GM12878 (cell line): ENCODE results near the gene HEPACAM2. TPM values are rescaled to one million over a fixed set of nuclear protein-coding genes. Genes with fewer than 3 reads are reported as not detected.

ENCODE experiments used
- CEBPZ ChIP-seq: fragments of 150-350 bp; IDR thresholded peaks from 2 replicates; pipeline ENCODE4 v1.6.1; 2016; ENCODE audit warnings: low read depth, low read length
- CTCF ChIP-seq, 3 experiments: IDR thresholded peaks in 2 of 3; conservative IDR thresholded peaks in 1 of 3; 2 replicates each; pipeline ENCODE4 v1.5.1; 2011; ENCODE audit warnings: low read depth in 3 of 3, low read length in 3 of 3, mild to moderate bottlenecking in 3 of 3, control low read depth in 2 of 3, moderate library complexity in 2 of 3, inconsistent platforms in 1 of 3, mixed read lengths in 1 of 3; ENCODE audit not compliant: control insufficient read depth in 2 of 3, insufficient read depth in 1 of 3; ENCODE audit errors: extremely low read depth in 1 of 3
- ELK1 ChIP-seq: IDR thresholded peaks from 2 replicates; pipeline ENCODE4 v1.6.1; 2012; ENCODE audit warnings: low read depth, low read length, improper control_type of control experiment
- FOXK2 ChIP-seq: fragments of 450-650 bp; IDR thresholded peaks from 2 replicates; pipeline ENCODE4 v1.6.1; 2017; ENCODE audit warnings: mild to moderate bottlenecking, moderate library complexity
- IKZF1 ChIP-seq: fragments of 450-650 bp; conservative IDR thresholded peaks from 2 replicates; pipeline ENCODE4 v1.6.1; 2017; ENCODE audit warnings: antibody characterized with exemption, mild to moderate bottlenecking
- IRF3 ChIP-seq: fragments of 450-650 bp; IDR thresholded peaks from 2 replicates; pipeline ENCODE4 v1.6.1; 2014; ENCODE audit warnings: mild to moderate bottlenecking
- MLLT1 ChIP-seq: fragments of 450-650 bp; IDR thresholded peaks from 2 replicates; pipeline ENCODE4 v1.6.1; 2016; ENCODE audit warnings: mild to moderate bottlenecking
- NFXL1 ChIP-seq: fragments of 450-650 bp; IDR thresholded peaks from 2 replicates; pipeline ENCODE4 v1.6.1; 2017; ENCODE audit warnings: antibody characterized with exemption, mild to moderate bottlenecking, borderline replicate concordance
- NRF1 ChIP-seq: conservative IDR thresholded peaks from 2 replicates; pipeline ENCODE4 v1.6.1; 2011; ENCODE audit warnings: mild to moderate bottlenecking, low read depth, low read length, improper control_type of control experiment
- RB1 ChIP-seq: fragments of 450-650 bp; formaldehyde crosslinking; IDR thresholded peaks from 2 replicates; pipeline ENCODE4 v1.6.1; 2017; ENCODE audit warnings: mild to moderate bottlenecking, borderline replicate concordance
- RELB ChIP-seq: fragments of 450-650 bp; IDR thresholded peaks from 2 replicates; pipeline ENCODE4 v1.6.1; 2017; ENCODE audit warnings: low read depth, mild to moderate bottlenecking, moderate library complexity
- SKIL ChIP-seq: fragments of 450-650 bp; IDR thresholded peaks from 2 replicates; pipeline ENCODE4 v1.6.1; 2017; ENCODE audit warnings: mild to moderate bottlenecking, low read depth, inconsistent platforms; ENCODE audit not compliant: poor library complexity, severe bottlenecking
- STAT1 ChIP-seq: fragments of 450-650 bp; conservative IDR thresholded peaks from 2 replicates; pipeline ENCODE4 v1.6.1; 2014; ENCODE audit warnings: antibody characterized with exemption, mild to moderate bottlenecking
- ZSCAN29 ChIP-seq: fragments of 450-650 bp; IDR thresholded peaks from 2 replicates; pipeline ENCODE4 v1.6.1; 2017; ENCODE audit warnings: mild to moderate bottlenecking, moderate library complexity
- polyA plus RNA-seq, 11 experiments: library from polyadenylated mRNA; depleted of rRNA in 4 of 11; unstranded in 6 of 11; stranded (reverse) in 5 of 11; fragments of >200 nt; fragmentation: Nextera tagmentation in 4 of 11; fragmentation: Illumina TruSeq in 1 of 11; extraction: Ambion mirVana in 4 of 11; extraction: Trizol in 1 of 11; gene quantifications; 1 replicate in 1 of 11; 2 replicates in 10 of 11; pipeline versions ENCODE4 v1.2.1 to v1.2.3, GENCODE V29; 2011 to 2016; ENCODE audit warnings: inconsistent platforms in 2 of 11, missing spikeins in 2 of 11, low read depth in 1 of 11
- total RNA-seq, 4 experiments: library from RNA; depleted of rRNA in 3 of 4; stranded (reverse); fragments of >200 nt in 3 of 4; fragmentation: Illumina TruSeq in 1 of 4; extraction: Trizol in 1 of 4; gene quantifications; 2 replicates each; pipeline versions ENCODE4 v1.2.1 to v1.2.3, GENCODE V29; 2013 to 2021

HEPACAM2 gene
- total and polyA plus RNA-seq, 10 of the 15 experiments (the other 5 are each of a cell fraction or from before 2014, with no cell fraction given): 0.04 to 0.58 TPM; not detected in 8

- TF ChIP-seq CEBPZ (0 out of 2 replicates have a peak, but pooled peaks have one; percentile 60), FOXK2 (no peak), ELK1 (peak; percentile 8; the same call in 1 of the 2 replicates), CTCF (IDR thresholded peaks at IDR 0.05 in 2 of 3, conservative IDR thresholded peaks at IDR 0.05 in 1 of 3; ENCODE audit: control insufficient read depth in 2 of 3, extremely low read depth in 1 of 3, insufficient read depth in 1 of 3, low read depth in 3 of 3, low read length in 3 of 3) (peak in 1 of 3 experiments; percentile 18; a peak in 1 of 6 replicates), STAT1 (0 out of 2 replicates have a peak, but pooled peaks have one; percentile 51), MLLT1 (peak; percentile 63; the same call in 1 of the 2 replicates), IKZF1 (peak; percentile 99), RB1 (peak; percentile 68; the same call in 1 of the 2 replicates), NFXL1 (no peak), RELB (peak; percentile 100), IRF3 (0 out of 2 replicates have a peak, but pooled peaks have one; percentile 28), SKIL (peak; percentile 71), ZSCAN29 (no peak), NRF1 (no peak)
Measured at GRCh38 chr7:93231799-93232672, 5.8 kb upstream of the HEPACAM2 start, which contains the start of gene VPS50 (continued).
